GM10248 (cell line): ENCODE results near the gene DIPK1B.
"Not testable (repeated sequence)": the region's sequence is repeated elsewhere in the genome, so short reads cannot be mapped to it uniquely, and the experiment has no call there.

Source experiments
- CTCF ChIA-PET: fragments of 300-600 bp; sonication (Branson Sonifier 250); formaldehyde crosslinking; extraction: SDS; loops from one replicate; lab custom pipeline; 2021; ENCODE audit warnings: antibody characterized with exemption; lab: Yijun Ruan, JAX
- POLR2A ChIA-PET: fragments of 350-650 bp; sonication (Branson Sonifier 250); formaldehyde crosslinking; extraction: SDS; loops from one replicate; lab custom pipeline; 2020; ENCODE audit warnings: antibody characterized with exemption; lab: Yijun Ruan, JAX
- DNase-seq: peaks from one replicate; pipeline ENCODE4 v3.0.0; 2012; ENCODE audit errors: extremely low spot score
- CTCF ChIP-seq: IDR thresholded peaks from 2 replicates; pipeline ENCODE4 v1.5.1; 2012; ENCODE audit warnings: mild to moderate bottlenecking, low read depth; ENCODE audit errors: extremely low read depth, missing control alignments, control extremely low read depth

DIPK1B gene

GRCh38 chr9:136766410-136767120 lies 54.2 kb downstream of the DIPK1B start:
- CTCF ChIA-PET = interaction anchor here (0.7 to 5.4 kb wide), 22 partner anchors 9 to 302 kb away, joined by 3 to 79 read pairs (median 4); partner anchors contain the start of genes AGPAT2, AJM1, LCN8 and NPDC1
- TF ChIP-seq CTCF = peak; percentile 8
- POLR2A ChIA-PET, DNase-seq: not testable (repeated sequence)

- DNase-seq = peak; percentile 76
- POLR2A ChIA-PET = no interaction called here
- CTCF ChIA-PET = interaction anchor here (0.6 to 5.4 kb wide), 8 partner anchors 10 to 42 kb away, joined by 3 to 79 read pairs (median 4); partner anchors contain the start of gene LCN8
- peak; percentile 74 for TF ChIP-seq CTCF
These were observed 57.4 kb downstream of the DIPK1B start for GRCh38 chr9:136769710-136770191.

GRCh38 chr9:136771907-136772415 lies 59.6 kb downstream of the DIPK1B start:
- no peak for TF ChIP-seq CTCF
- POLR2A ChIA-PET = no interaction called here
- CTCF ChIA-PET = interaction anchor here (1.8 to 1.9 kb wide), 2 partner anchors 258 to 263 kb away, joined by 7 read pairs; no protein-coding TSS in a partner anchor
- DNase-seq = peak; percentile 3

GRCh38 chr9:136773386-136774044 lies 61.1 kb downstream of the DIPK1B start:
- POLR2A ChIA-PET = no interaction called here
- DNase-seq = peak; percentile 39
- CTCF ChIA-PET = no interaction called here
- no peak for TF ChIP-seq CTCF
